ENCODE results near the gene ZNF385C. TPM values are rescaled to one million over a fixed set of nuclear protein-coding genes. Genes with fewer than 3 reads are reported as not detected.

Gene ZNF385C
- total RNA-seq, 2 donors from 2014 or later = 1.3 TPM; not detected in 1

- Histone ChIP-seq H3K4me3 (no peak overlapping the region), H3K27ac (peak overlapping the region in 1 of 4 donors; percentile 42), H3K27me3 (no peaks in the 10 kb centered on the region), H3K4me1 (peaks cover 44% of the 10 kb centered on the region), H3K36me3 (replicated peaks in 1 of 2; ENCODE audit: insufficient read depth in 1 of 2, low read depth in 2 of 2) (peaks cover 0 to 2% of the 10 kb centered on the region in 2 donors), H3K9me3 (no peaks in the 10 kb centered on the region)
- intact Hi-C loops (cut with DNase I) = loop anchor here (5.0 kb wide), 2 partner anchors 90 to 155 kb away; no protein-coding TSS in a partner anchor
- WGBS, 2 donors = 23 to 24% methylated on average over 18 of the region's 18 CpGs
- ATAC-seq (peak; percentile 61), DNase-seq (peak; percentile 91 to 94 (median 92))
- TF ChIP-seq CTCF (IDR thresholded peaks at IDR 0.05) (peak; percentile 72 to 92 (median 91)), POLR2A (IDR thresholded peaks at IDR 0.05) (no peak)
Measured at GRCh38 chr17:42116705-42117396, 18.6 kb upstream of the ZNF385C start.

GRCh38 chr17:42114118-42114517, 15.8 kb upstream of the ZNF385C start:
- 87 to 90% methylated on average over 7 to 8 of the region's 9 CpGs for WGBS, 2 donors
- DNase-seq = no peak
- Histone ChIP-seq H3K36me3 (replicated peaks in 1 of 2; ENCODE audit: insufficient read depth in 1 of 2, low read depth in 2 of 2) (peaks cover 0 to 2% of the 10 kb centered on the region in 2 donors), H3K27ac (peak overlapping the region in 1 of 4 donors; percentile 86), H3K9me3 (no peaks in the 10 kb centered on the region), H3K4me3 (no peak overlapping the region), H3K4me1 (peaks cover 35% of the 10 kb centered on the region), H3K27me3 (no peaks in the 10 kb centered on the region)
- intact Hi-C loops (cut with DNase I) = loop anchor here (5.0 kb wide), 1 partner anchor 42 kb away; no protein-coding TSS in a partner anchor
- no peak for ATAC-seq
- TF ChIP-seq POLR2A (IDR thresholded peaks at IDR 0.05) = no peak
- TF ChIP-seq CTCF (IDR thresholded peaks at IDR 0.05) = no peak

GRCh38 chr17:42113293-42114069, 15.2 kb upstream of the ZNF385C start:
- TF ChIP-seq POLR2A (IDR thresholded peaks at IDR 0.05) (no peak), CTCF (IDR thresholded peaks at IDR 0.05) (no peak)
- intact Hi-C loops (cut with DNase I) = loop anchor here (5.0 kb wide), 1 partner anchor 41 kb away; no protein-coding TSS in a partner anchor
- Histone ChIP-seq H3K9me3 (no peaks in the 10 kb centered on the region), H3K36me3 (replicated peaks in 1 of 2; ENCODE audit: insufficient read depth in 1 of 2, low read depth in 2 of 2) (peaks cover 0 to 2% of the 10 kb centered on the region in 2 donors), H3K27me3 (no peaks in the 10 kb centered on the region), H3K4me3 (no peak overlapping the region), H3K27ac (peak overlapping the region; percentile 79 to 90 (median 84)), H3K4me1 (peaks cover 35% of the 10 kb centered on the region)
- ATAC-seq = no peak
- DNase-seq = no peak
- 85 to 88% methylated on average over 12 to 28 of the region's 28 CpGs for WGBS, 2 donors

- TF ChIP-seq POLR2A (IDR thresholded peaks at IDR 0.05) (peak; percentile 31 to 73 (median 67)), CTCF (IDR thresholded peaks at IDR 0.05) (no peak)
- Histone ChIP-seq H3K4me1 (peaks cover 35% of the 10 kb centered on the region), H3K4me3 (peak within 1 kb of the TSS; percentile 17 to 31), H3K9me3 (no peaks in the 10 kb centered on the region), H3K27ac (peak within 1 kb of the TSS; percentile 79 to 90 (median 84)), H3K27me3 (no peaks in the 10 kb centered on the region), H3K36me3 (replicated peaks in 1 of 2; ENCODE audit: insufficient read depth in 1 of 2, low read depth in 2 of 2) (peaks cover 0 to under 1% of the 10 kb centered on the region in 2 donors)
- ATAC-seq = peak; percentile 88
- WGBS, 2 donors = 1 to 2% methylated on average over 9 to 10 of the region's 10 CpGs
- intact Hi-C loops (cut with DNase I) = loop anchor here (5.0 kb wide), 1 partner anchor 40 kb away; no protein-coding TSS in a partner anchor
- peak; percentile 79 to 90 (median 84) for DNase-seq
Measured at GRCh38 chr17:42112552-42113176, 14.4 kb upstream of the ZNF385C start, which contains the start of gene DHX58. Gene DHX58, minus strand, starts transcription at chr17:42112714. Its CDS starts 822 bp downstream, at chr17:42111892.

All from body of pancreas (tissue), 4 donors.